Activated CD4-positive, CD25-positive, alpha-beta regulatory T cell treated with anti-CD3 and anti-CD28 coated beads, Interleukin-2, amount 50 U/mL, for 16 hours (primary cell): Measurements from ENCODE around the gene SPATA16.

Experiments used
- DNase-seq: peaks from one replicate; pipeline ENCODE4 v3.0.0-alpha.2; 2020; ENCODE audit warnings: low read depth, low spot score

Gene SPATA16

GRCh38 chr3:172839679-172840078, 301.4 kb downstream of the SPATA16 start:
- DNase-seq = no peak
